BE2C (cell line): ENCODE results near the gene MORN2.

Experiments
- DNase-seq: peaks from one replicate; pipeline ENCODE4 v3.0.0-alpha.2; 2020
- H3K27me3 ChIP-seq: fragments of 250-450 bp; sonication (Bioruptor Pico); 2 replicates; pipeline ENCODE4 v1.5.1; 2020; ENCODE audit warnings: mild to moderate bottlenecking
- H3K36me3 ChIP-seq: fragments of 250-450 bp; sonication (Bioruptor Pico); 2 replicates; pipeline ENCODE4 v1.5.1; 2020; ENCODE audit warnings: mild to moderate bottlenecking
- H3K4me1 ChIP-seq: fragments of 250-450 bp; sonication (Bioruptor Pico); 2 replicates; pipeline ENCODE4 v1.5.1; 2020
- H3K4me3 ChIP-seq: 2 replicates; pipeline ENCODE4 v1.5.1; 2011; ENCODE audit warnings: low read depth, low read length
- H3K9me3 ChIP-seq: fragments of 250-450 bp; sonication (Bioruptor Pico); 2 replicates; pipeline ENCODE4 v1.5.1; 2020
- TF ChIP-seq, protein P1 (sequence below): IDR thresholded peaks from 2 replicates; pipeline ENCODE4 v1.5.1; 2012; ENCODE audit warnings: mild to moderate bottlenecking, low read depth, low read length

Gene MORN2

DNA sequence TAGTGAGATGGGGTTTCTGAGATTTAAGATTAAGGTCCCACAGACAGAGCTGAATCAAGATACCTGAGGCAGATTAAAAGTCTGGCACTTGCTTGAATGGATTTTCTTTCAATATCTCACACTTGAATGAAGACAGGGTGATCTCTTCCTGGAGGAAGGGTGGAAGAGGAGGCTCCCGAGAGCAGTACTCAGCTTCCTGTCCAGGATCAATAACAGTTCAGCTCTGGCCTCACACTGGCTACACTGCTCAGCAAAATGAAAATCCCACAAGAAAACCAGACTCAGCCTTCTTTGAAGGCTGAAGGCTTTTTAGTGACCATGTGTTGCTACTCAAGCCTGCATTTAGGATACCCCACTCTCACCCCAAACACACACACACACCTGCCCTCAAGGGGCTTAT is 24.9 kb downstream of the MORN2 start:
- Histone ChIP-seq H3K4me3 (no peak overlapping the region), H3K4me1 (no peaks in the 10 kb centered on the region), H3K9me3 (no peaks in the 10 kb centered on the region), H3K27me3 (no peaks in the 10 kb centered on the region; the same call in 1 of the 2 replicates), H3K36me3 (no peaks in the 10 kb centered on the region)
- DNase-seq: no peak
- TF ChIP-seq, protein P1, sequence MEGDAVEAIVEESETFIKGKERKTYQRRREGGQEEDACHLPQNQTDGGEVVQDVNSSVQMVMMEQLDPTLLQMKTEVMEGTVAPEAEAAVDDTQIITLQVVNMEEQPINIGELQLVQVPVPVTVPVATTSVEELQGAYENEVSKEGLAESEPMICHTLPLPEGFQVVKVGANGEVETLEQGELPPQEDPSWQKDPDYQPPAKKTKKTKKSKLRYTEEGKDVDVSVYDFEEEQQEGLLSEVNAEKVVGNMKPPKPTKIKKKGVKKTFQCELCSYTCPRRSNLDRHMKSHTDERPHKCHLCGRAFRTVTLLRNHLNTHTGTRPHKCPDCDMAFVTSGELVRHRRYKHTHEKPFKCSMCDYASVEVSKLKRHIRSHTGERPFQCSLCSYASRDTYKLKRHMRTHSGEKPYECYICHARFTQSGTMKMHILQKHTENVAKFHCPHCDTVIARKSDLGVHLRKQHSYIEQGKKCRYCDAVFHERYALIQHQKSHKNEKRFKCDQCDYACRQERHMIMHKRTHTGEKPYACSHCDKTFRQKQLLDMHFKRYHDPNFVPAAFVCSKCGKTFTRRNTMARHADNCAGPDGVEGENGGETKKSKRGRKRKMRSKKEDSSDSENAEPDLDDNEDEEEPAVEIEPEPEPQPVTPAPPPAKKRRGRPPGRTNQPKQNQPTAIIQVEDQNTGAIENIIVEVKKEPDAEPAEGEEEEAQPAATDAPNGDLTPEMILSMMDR: no peak

DNA sequence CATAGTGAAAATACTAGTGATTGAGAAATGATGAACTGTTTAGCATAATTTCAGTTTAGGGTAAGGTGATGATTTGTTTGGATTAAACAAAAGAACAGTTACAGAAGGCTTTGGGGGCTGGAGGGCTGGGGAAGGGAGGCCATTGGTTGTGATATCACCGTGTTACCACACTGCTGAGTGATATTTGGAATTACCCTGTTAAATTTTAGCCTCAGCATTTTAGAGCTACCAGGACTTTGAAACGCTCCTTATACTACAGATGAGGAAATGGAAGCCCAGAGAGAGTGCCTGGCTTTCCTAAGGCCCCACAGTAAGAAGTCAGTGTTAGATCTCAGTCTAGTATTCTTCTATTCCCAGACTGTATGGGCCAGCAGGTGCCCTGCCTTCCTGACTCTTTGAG is 29.5 kb downstream of the MORN2 start:
- TF ChIP-seq, protein P1: no peak
- no peaks in the 10 kb centered on the region for H3K4me1 ChIP-seq
- no peak for DNase-seq
- no peaks in the 10 kb centered on the region for H3K9me3 ChIP-seq
- H3K27me3 ChIP-seq: no peaks in the 10 kb centered on the region; the same call in 1 of the 2 replicates
- H3K4me3 ChIP-seq: no peak overlapping the region
- H3K36me3 ChIP-seq: no peaks in the 10 kb centered on the region

DNA sequence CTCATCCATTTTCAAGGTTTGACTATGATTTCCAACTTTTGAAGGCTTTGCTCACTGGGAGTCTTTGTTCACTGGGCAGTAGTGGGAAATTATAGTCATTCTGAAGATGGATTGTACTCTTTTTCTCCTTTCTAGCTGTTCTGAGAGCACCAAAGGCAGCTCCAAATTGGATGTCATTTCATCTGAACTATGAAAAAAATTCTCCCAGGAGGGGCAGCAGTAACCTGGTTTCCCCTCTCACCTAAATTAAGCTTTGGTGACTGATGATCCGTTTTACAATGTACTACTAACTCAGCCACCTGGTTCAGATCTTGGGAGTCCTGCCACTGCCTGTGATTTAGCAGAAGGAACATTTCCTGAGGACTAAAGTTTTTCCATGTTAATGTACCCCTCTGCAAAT is 31.5 kb downstream of the MORN2 start:
- DNase-seq: no peak
- Histone ChIP-seq H3K27me3 (no peaks in the 10 kb centered on the region; the same call in 1 of the 2 replicates), H3K36me3 (no peaks in the 10 kb centered on the region), H3K9me3 (no peaks in the 10 kb centered on the region), H3K4me1 (no peaks in the 10 kb centered on the region), H3K4me3 (no peak overlapping the region)
- TF ChIP-seq, protein P1: no peak

DNA sequence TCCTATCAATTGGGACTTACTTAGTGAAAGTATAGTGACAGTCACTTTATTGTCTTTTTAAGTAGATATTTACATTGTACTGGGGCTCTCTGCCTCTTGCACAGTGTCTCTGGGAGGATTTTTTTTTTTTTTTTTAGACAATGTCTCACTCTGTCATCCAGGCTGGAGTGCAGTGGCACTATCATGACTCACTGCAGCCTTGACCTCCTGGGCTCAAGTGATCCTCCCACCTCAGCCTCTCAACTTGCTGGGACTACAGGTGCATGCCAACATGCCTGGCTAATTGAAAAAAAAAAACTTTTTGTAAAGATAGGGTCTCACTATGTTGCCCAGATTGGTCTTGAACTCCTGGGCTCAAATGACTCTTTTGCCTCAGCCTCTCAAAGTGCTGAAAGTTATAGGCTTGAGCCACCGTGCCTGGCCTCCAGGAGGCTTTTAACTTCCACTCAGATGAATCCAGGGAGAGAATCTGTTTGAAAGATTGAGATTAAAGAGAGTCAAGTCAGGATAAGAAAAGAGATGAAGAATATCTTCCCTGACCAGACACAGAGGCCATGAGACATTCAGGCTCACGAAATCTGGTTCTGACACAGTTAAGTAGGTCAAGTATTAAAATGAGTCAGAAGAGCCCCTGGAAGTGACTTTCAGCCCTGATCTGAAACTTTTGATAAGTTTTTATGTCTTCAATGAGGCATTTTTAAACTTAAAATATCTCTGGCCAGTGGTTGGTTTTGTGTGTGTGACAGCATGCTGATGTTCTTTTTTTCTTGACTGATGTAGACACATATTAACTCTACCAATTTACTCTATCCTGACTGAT is 32.2 kb downstream of the MORN2 start:
- no peak for DNase-seq
- TF ChIP-seq, protein P1: no peak
- no peaks in the 10 kb centered on the region for H3K9me3 ChIP-seq
- no peaks in the 10 kb centered on the region for H3K36me3 ChIP-seq
- H3K4me3 ChIP-seq: no peak overlapping the region
- no peaks in the 10 kb centered on the region for H3K4me1 ChIP-seq
- H3K27me3 ChIP-seq: no peaks in the 10 kb centered on the region; the same call in 1 of the 2 replicates

DNA sequence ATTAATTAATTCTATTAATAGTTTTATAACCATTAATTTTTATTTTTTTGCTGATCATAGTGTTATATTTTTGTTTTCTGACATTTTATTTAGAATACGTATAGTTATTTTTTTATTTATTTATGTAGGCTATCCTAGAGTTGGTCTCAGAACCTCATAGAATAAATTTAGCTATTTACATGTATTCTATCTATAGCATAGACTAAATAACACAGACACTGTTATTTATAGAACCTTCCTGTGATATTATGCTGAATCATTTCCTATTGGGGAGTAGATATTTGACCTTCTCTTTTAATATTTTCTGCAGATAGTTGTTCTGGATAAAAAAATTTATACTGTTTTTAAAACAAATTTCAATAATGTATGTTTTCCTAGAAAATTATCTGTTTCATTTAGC is 34.1 kb downstream of the MORN2 start:
- Histone ChIP-seq H3K4me3 (no peak overlapping the region), H3K4me1 (no peaks in the 10 kb centered on the region), H3K27me3 (no peaks in the 10 kb centered on the region), H3K9me3 (no peaks in the 10 kb centered on the region), H3K36me3 (no peaks in the 10 kb centered on the region)
- TF ChIP-seq, protein P1: no peak
- no peak for DNase-seq

DNA sequence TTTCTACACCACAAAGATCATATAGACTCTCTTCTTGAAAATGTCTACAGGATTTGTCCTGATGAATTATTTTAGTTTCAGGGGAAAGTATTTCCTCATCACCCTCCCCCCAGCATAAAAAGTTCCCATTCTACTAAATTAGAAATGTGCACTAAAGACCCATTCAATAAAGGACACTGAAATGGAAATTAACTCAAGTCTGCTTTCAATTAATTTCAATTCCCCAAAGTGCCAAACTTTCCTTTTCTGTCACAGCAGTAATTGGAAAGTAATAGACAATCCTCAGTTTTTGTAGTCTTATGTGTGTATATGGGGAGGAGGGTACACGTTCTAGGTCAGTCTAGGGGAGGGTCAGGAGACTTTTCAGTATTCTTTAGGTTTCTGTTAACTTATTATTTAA is 35.4 kb downstream of the MORN2 start:
- no peak for DNase-seq
- no peaks in the 10 kb centered on the region for H3K36me3 ChIP-seq
- no peaks in the 10 kb centered on the region for H3K27me3 ChIP-seq
- TF ChIP-seq, protein P1: no peak
- H3K9me3 ChIP-seq: no peaks in the 10 kb centered on the region
- no peak overlapping the region for H3K4me3 ChIP-seq
- H3K4me1 ChIP-seq: no peaks in the 10 kb centered on the region
